Panc1 (cell line): ENCODE measurements around the gene TMEM8B.

Experiments used
- CTCF ChIP-seq: fragments of 450-650 bp; IDR thresholded peaks from 2 replicates; pipeline ENCODE4 v1.5.1; 2017; ENCODE audit warnings: mild to moderate bottlenecking
- POLR2AphosphoS5 ChIP-seq: IDR thresholded peaks from 2 replicates; pipeline ENCODE4 v1.6.1; 2012; ENCODE audit warnings: mild to moderate bottlenecking, low read depth, low read length, moderate library complexity
- TCF7L2 ChIP-seq: IDR thresholded peaks from 2 replicates; pipeline ENCODE4 v1.6.1; 2011; ENCODE audit warnings: mild to moderate bottlenecking, low read depth, low read length, inconsistent platforms

GRCh38 chr9:35811381-35812024, 17.5 kb upstream of the TMEM8B start:
- TF ChIP-seq CTCF, result no peak
- TF ChIP-seq POLR2AphosphoS5, result no peak
- no peak for TF ChIP-seq TCF7L2
